NCI-H1105 treated with DMSO at 0.1 percent for 48 hours (cell line): ENCODE results near the gene VSIG4.
"Not testable (repeated sequence)": the region's sequence is repeated elsewhere in the genome, so short reads cannot be mapped to it uniquely, and the experiment has no call there.

Experiments
- DNase-seq: peaks from one replicate; lab custom pipeline; 2025; lab: John Stamatoyannopoulos, UW

VSIG4 gene

GRCh38 chrX:65975161-65975751 lies 64.6 kb downstream of the VSIG4 start:
- DNase-seq: not testable (repeated sequence)
